Measurements from ENCODE around the gene KCNJ10.

KCNJ10 gene

DNA sequence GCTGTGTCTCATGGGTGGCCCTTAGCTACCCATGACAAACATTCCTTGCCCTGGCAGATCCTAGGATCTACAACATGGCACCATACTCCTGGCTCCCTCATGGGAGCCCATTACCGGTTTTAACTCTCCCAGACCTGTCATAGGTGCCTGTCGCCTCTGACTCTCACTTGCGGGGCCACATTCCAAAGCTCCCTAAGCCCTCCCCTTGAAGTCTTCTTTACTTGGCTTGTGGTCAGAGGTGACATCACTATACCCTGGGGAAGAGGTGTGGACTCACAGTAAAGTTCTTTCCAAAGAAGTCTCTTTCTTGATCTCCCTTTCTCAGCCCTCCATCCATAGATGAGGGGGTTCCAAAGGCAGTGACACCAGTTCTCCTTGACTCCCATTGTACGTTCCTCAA, 110.5 kb downstream of the KCNJ10 start:
- peak overlapping the region; percentile 91 for H3K27ac ChIP-seq (ENCODE audit: low read length)
- no peaks in the 10 kb centered on the region for H3K36me3 ChIP-seq (replicated peaks; ENCODE audit: low read depth, low read length)
- H3K79me2 ChIP-seq (ENCODE audit: low read length): no peaks in the 10 kb centered on the region
- no peak overlapping the region for H2AFZ ChIP-seq (ENCODE audit: low read depth, low read length)
- peak overlapping the region; percentile 62 for H3K4me2 ChIP-seq (ENCODE audit: low read length)
- H3K4me1 ChIP-seq (ENCODE audit: low read length): peaks cover 52% of the 10 kb centered on the region
- H3K9ac ChIP-seq (ENCODE audit: low read length): peak overlapping the region; percentile 59; the same call in 1 of the 2 replicates
- no peaks in the 10 kb centered on the region for H3K27me3 ChIP-seq (ENCODE audit: low read depth, low read length)
- no peaks in the 10 kb centered on the region for H4K20me1 ChIP-seq (ENCODE audit: insufficient read depth, low read length)
- no peak for TF ChIP-seq EZH2phosphoT487 (IDR thresholded peaks at IDR 0.05; ENCODE audit: low read depth)
- no peak for TF ChIP-seq CTCF (IDR thresholded peaks at IDR 0.05; ENCODE audit: low read depth, low read length)
- peak overlapping the region; percentile 49; the same call in 1 of the 2 replicates for H3K4me3 ChIP-seq (ENCODE audit: low read length)
- no peaks in the 10 kb centered on the region for H3K9me3 ChIP-seq (ENCODE audit: insufficient read depth, low read length)

DNA sequence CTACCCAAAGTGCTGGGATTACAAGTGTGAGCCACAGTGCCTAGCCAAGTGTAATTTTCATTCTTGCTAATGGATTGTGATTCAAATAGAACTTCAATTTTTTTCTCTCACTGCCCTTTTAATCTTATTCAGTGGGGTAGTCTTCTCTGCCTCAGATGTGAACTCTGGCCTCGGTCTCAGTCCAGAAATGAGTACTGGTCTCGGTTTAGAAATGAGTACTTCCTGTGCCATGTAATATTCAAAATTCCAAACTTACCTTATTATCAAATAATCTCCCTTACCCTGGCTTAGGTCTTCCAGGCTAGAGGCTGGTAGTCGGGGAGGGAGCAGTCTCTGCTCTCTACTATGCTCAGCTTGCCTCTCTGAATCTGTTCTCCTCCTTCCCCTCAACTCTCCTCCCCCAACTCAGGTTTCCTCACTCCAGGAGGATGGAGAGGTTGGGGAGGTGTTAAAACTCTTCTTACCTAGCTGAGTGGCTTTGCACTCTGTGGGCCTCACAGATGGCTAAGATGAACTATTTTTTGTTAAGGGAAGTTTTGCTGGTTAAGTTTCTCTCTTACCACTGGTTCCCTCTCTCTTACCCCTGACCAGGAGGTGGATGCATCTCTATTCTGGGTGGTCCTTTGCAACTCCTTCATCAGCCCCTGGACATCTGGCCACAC, 111.1 kb downstream of the KCNJ10 start:
- Histone ChIP-seq H3K27ac (ENCODE audit: low read length) (peak overlapping the region; percentile 91), H3K4me3 (ENCODE audit: low read length) (peak overlapping the region; percentile 49), H3K79me2 (ENCODE audit: low read length) (no peaks in the 10 kb centered on the region), H4K20me1 (ENCODE audit: insufficient read depth, low read length) (no peaks in the 10 kb centered on the region), H3K9me3 (ENCODE audit: insufficient read depth, low read length) (no peaks in the 10 kb centered on the region), H2AFZ (ENCODE audit: low read depth, low read length) (0 out of 2 replicates have a peak overlapping the region, but pooled peaks have one; percentile 7), H3K9ac (ENCODE audit: low read length) (peak overlapping the region; percentile 59), H3K36me3 (replicated peaks; ENCODE audit: low read depth, low read length) (no peaks in the 10 kb centered on the region), H3K27me3 (ENCODE audit: low read depth, low read length) (no peaks in the 10 kb centered on the region), H3K4me1 (ENCODE audit: low read length) (peaks cover 58% of the 10 kb centered on the region), H3K4me2 (ENCODE audit: low read length) (peak overlapping the region; percentile 62)
- TF ChIP-seq EZH2phosphoT487 (IDR thresholded peaks at IDR 0.05; ENCODE audit: low read depth): no peak
- TF ChIP-seq CTCF (IDR thresholded peaks at IDR 0.05; ENCODE audit: low read depth, low read length): no peak

DNA sequence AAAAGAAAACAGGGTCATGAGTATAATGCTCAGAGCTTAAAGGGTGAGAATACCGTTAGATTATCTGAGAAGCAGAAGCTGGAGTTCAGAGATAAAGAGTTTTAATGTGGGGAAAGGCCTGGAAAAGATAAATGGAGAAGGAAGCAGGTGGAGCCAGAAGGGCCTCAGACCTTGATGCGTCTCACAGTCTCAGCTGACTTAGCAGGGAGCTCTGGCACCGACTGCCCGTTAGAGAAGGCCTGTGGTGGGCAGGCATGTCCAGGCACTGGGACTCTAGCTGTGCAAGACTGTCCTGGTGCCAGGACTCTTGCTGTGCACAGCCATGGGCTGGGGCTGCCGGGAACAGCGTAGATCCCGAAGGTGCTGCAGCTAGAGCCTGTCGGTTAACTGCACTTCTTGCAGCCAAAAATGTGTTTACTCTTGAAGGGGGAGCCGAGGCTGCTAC, 112.1 kb downstream of the KCNJ10 start:
- Histone ChIP-seq H3K27ac (ENCODE audit: low read length) (peak overlapping the region; percentile 91), H2AFZ (ENCODE audit: low read depth, low read length) (no peak overlapping the region), H3K9me3 (ENCODE audit: insufficient read depth, low read length) (no peaks in the 10 kb centered on the region), H4K20me1 (ENCODE audit: insufficient read depth, low read length) (no peaks in the 10 kb centered on the region), H3K79me2 (ENCODE audit: low read length) (no peaks in the 10 kb centered on the region), H3K27me3 (ENCODE audit: low read depth, low read length) (0 out of 2 replicates have a peak, but pooled peaks cover 4% of the 10 kb centered on the region), H3K36me3 (replicated peaks; ENCODE audit: low read depth, low read length) (no peaks in the 10 kb centered on the region), H3K4me1 (ENCODE audit: low read length) (peaks cover 56% of the 10 kb centered on the region), H3K4me3 (ENCODE audit: low read length) (no peak overlapping the region), H3K9ac (ENCODE audit: low read length) (no peak overlapping the region; the same call in 1 of the 2 replicates), H3K4me2 (ENCODE audit: low read length) (peak overlapping the region; percentile 62)
- TF ChIP-seq CTCF (IDR thresholded peaks at IDR 0.05; ENCODE audit: low read depth, low read length): no peak
- TF ChIP-seq EZH2phosphoT487 (IDR thresholded peaks at IDR 0.05; ENCODE audit: low read depth): no peak

DNA sequence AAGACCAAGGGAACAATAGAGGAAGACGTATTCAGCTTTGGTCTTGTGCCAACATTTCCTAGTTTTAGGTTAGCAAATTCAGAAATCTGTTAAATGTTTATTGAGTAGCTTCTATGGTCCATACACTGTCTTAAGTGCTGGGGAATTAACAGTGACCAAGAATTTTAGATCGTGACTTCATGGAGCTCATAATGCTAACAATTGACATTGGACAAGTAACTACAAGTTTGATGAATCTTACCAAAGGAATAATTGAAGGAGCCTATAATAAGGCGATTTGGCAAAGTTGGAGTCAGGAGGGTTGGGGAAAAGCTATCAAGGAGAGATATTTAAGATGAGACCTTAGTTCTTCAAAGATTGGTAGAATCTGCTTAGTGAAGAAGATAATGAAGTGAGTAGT, 114.5 kb downstream of the KCNJ10 start:
- Histone ChIP-seq H3K9ac (ENCODE audit: low read length) (no peak overlapping the region), H3K9me3 (ENCODE audit: insufficient read depth, low read length) (no peaks in the 10 kb centered on the region), H3K27ac (ENCODE audit: low read length) (no peak overlapping the region), H3K36me3 (replicated peaks; ENCODE audit: low read depth, low read length) (no peaks in the 10 kb centered on the region), H3K4me2 (ENCODE audit: low read length) (no peak overlapping the region), H2AFZ (ENCODE audit: low read depth, low read length) (no peak overlapping the region), H4K20me1 (ENCODE audit: insufficient read depth, low read length) (no peaks in the 10 kb centered on the region), H3K79me2 (ENCODE audit: low read length) (no peaks in the 10 kb centered on the region), H3K27me3 (ENCODE audit: low read depth, low read length) (peaks cover 14% of the 10 kb centered on the region; the same call in 1 of the 2 replicates), H3K4me1 (ENCODE audit: low read length) (peaks cover 40% of the 10 kb centered on the region), H3K4me3 (ENCODE audit: low read length) (no peak overlapping the region)
- TF ChIP-seq CTCF (IDR thresholded peaks at IDR 0.05; ENCODE audit: low read depth, low read length) (no peak), EZH2phosphoT487 (IDR thresholded peaks at IDR 0.05; ENCODE audit: low read depth) (no peak)

Data from OCI-LY3 (cell line).